ENCODE results near the gene CCDC57. TPM values are rescaled to one million over a fixed set of nuclear protein-coding genes. Genes with fewer than 3 reads are reported as not detected.

The CCDC57 gene
- polyA plus RNA-seq, 1 donor (not counting 4 experiments of a cell fraction or from before 2014, with no cell fraction given) = 19.2 TPM

DNA sequence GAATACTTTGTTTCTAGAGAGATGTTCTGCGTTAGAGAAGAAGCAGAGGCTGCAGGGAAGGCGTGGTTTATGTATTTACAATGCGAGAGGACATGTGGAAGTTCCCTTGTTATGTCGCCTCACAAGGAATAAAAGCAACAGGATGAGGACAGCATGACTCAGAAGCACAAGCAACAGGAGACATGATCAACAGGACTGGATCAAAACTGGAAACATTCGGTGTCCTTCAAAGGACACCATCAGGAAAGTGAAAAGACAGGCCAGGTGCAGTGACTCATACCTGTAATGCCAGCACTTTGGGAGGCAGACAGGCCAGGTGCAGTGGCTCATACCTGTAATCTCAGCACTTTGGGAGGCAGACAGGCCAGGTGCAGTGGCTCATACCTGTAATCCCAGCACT is 52.6 kb downstream of the CCDC57 start:
- Histone ChIP-seq H4K20me1 (ENCODE audit: control insufficient read depth, extremely low read depth, insufficient read depth, low read length) (no peaks in the 10 kb centered on the region), H3K9me1 (ENCODE audit: control insufficient read depth, extremely low read depth, insufficient read depth, low read length) (no peaks in the 10 kb centered on the region), H3K9ac (ENCODE audit: control insufficient read depth, extremely low read depth, insufficient read depth, low read length) (no peak overlapping the region), H3K9me3 (ENCODE audit: control insufficient read depth, low read depth, low read length) (no peaks in the 10 kb centered on the region), H3K4me2 (ENCODE audit: control insufficient read depth, extremely low read depth, insufficient read depth, low read depth, low read length) (no peak overlapping the region), H3K79me2 (ENCODE audit: control insufficient read depth, insufficient read depth, low read length) (no peaks in the 10 kb centered on the region), H3K4me1 (ENCODE audit: control insufficient read depth, extremely low read depth, insufficient read depth, low read length) (no peaks in the 10 kb centered on the region), H3K27me3 (ENCODE audit: control insufficient read depth, extremely low read depth, insufficient read depth, low read length) (no peaks in the 10 kb centered on the region), H2AFZ (ENCODE audit: control insufficient read depth, low read length) (no peak overlapping the region), H3K27ac (ENCODE audit: control insufficient read depth, insufficient read depth, low read length) (peak overlapping the region; percentile 13), H3K36me3 (ENCODE audit: control insufficient read depth in 2 of 2, extremely low read depth in 1 of 2, insufficient read depth in 2 of 2, low read length in 2 of 2) (peaks cover 14 to 18% of the 10 kb centered on the region in 2 experiments), H3K4me3 (ENCODE audit: control insufficient read depth in 2 of 3, extremely low read depth in 1 of 3, insufficient read depth in 2 of 3, low read depth in 1 of 3, low read length in 3 of 3) (no peak overlapping the region)
- peak; percentile 52 for DNase-seq (ENCODE audit: low read depth, low spot score)
- FAIRE-seq = peak; percentile 36
- dilution Hi-C loops (cut with MboI; ENCODE audit: extremely low pct_ligation_motif_present, low sequenced_read_pairs) = no loop called here
- TF ChIP-seq, protein P1, sequence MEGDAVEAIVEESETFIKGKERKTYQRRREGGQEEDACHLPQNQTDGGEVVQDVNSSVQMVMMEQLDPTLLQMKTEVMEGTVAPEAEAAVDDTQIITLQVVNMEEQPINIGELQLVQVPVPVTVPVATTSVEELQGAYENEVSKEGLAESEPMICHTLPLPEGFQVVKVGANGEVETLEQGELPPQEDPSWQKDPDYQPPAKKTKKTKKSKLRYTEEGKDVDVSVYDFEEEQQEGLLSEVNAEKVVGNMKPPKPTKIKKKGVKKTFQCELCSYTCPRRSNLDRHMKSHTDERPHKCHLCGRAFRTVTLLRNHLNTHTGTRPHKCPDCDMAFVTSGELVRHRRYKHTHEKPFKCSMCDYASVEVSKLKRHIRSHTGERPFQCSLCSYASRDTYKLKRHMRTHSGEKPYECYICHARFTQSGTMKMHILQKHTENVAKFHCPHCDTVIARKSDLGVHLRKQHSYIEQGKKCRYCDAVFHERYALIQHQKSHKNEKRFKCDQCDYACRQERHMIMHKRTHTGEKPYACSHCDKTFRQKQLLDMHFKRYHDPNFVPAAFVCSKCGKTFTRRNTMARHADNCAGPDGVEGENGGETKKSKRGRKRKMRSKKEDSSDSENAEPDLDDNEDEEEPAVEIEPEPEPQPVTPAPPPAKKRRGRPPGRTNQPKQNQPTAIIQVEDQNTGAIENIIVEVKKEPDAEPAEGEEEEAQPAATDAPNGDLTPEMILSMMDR (optimal IDR thresholded peaks at IDR 0.05 in 1 of 3, IDR thresholded peaks at IDR 0.05 in 1 of 3, conservative IDR thresholded peaks at IDR 0.05 in 1 of 3; ENCODE audit: extremely low read depth in 1 of 3, insufficient read depth in 2 of 3, low read length in 3 of 3) = no peak
- no peak for TF ChIP-seq EZH2 (IDR thresholded peaks at IDR 0.05; ENCODE audit: low read length)

DNA sequence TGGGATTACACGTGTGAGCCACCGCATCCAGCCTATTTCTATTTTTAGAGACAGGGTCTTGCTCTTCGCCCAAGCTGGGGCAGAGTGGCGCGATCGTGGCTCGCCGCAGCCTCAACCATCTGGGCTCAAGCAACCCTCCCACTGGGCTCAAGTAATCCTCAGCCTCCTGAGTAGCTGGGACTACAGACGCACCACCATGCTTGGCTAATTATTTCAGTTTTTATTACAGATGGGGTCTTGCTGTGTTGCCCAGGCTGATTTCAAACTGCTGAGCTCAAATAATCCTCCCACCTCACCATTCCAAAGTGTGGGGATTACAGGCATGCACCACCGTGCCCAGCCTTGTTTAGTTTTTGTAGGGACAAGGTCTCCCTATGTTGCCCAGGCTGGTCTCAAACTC is 53.8 kb downstream of the CCDC57 start:
- H3K9me1 ChIP-seq (ENCODE audit: control insufficient read depth, extremely low read depth, insufficient read depth, low read length) = no peaks in the 10 kb centered on the region
- H3K9ac ChIP-seq (ENCODE audit: control insufficient read depth, extremely low read depth, insufficient read depth, low read length) = no peak overlapping the region
- H3K36me3 ChIP-seq (ENCODE audit: control insufficient read depth in 2 of 2, extremely low read depth in 1 of 2, insufficient read depth in 2 of 2, low read length in 2 of 2) = peaks cover 18% of the 10 kb centered on the region in 2 experiments
- no peaks in the 10 kb centered on the region for H3K9me3 ChIP-seq (ENCODE audit: control insufficient read depth, low read depth, low read length)
- H2AFZ ChIP-seq (ENCODE audit: control insufficient read depth, low read length) = no peak overlapping the region
- no peak overlapping the region for H3K4me3 ChIP-seq (ENCODE audit: control insufficient read depth in 2 of 3, extremely low read depth in 1 of 3, insufficient read depth in 2 of 3, low read depth in 1 of 3, low read length in 3 of 3)
- H3K27me3 ChIP-seq (ENCODE audit: control insufficient read depth, extremely low read depth, insufficient read depth, low read length) = no peaks in the 10 kb centered on the region
- H3K4me2 ChIP-seq (ENCODE audit: control insufficient read depth, extremely low read depth, insufficient read depth, low read depth, low read length) = no peak overlapping the region
- dilution Hi-C loops (cut with MboI; ENCODE audit: extremely low pct_ligation_motif_present, low sequenced_read_pairs) = no loop called here
- DNase-seq (ENCODE audit: low read depth, low spot score) = no peak
- H4K20me1 ChIP-seq (ENCODE audit: control insufficient read depth, extremely low read depth, insufficient read depth, low read length) = no peaks in the 10 kb centered on the region
- peaks cover under 1% of the 10 kb centered on the region for H3K4me1 ChIP-seq (ENCODE audit: control insufficient read depth, extremely low read depth, insufficient read depth, low read length)
- H3K79me2 ChIP-seq (ENCODE audit: control insufficient read depth, insufficient read depth, low read length) = no peaks in the 10 kb centered on the region
- no peak for FAIRE-seq
- TF ChIP-seq, protein P1 (optimal IDR thresholded peaks at IDR 0.05 in 1 of 3, IDR thresholded peaks at IDR 0.05 in 1 of 3, conservative IDR thresholded peaks at IDR 0.05 in 1 of 3; ENCODE audit: extremely low read depth in 1 of 3, insufficient read depth in 2 of 3, low read length in 3 of 3) = no peak
- TF ChIP-seq EZH2 (IDR thresholded peaks at IDR 0.05; ENCODE audit: low read length) = no peak
- H3K27ac ChIP-seq (ENCODE audit: control insufficient read depth, insufficient read depth, low read length) = no peak overlapping the region

Data from keratinocyte (primary cell).